Measurements from ENCODE around the gene STK17B. TPM values are rescaled to one million over a fixed set of nuclear protein-coding genes. Genes with fewer than 3 reads are reported as not detected.

The STK17B gene
- total and polyA plus RNA-seq, 2 of the 8 experiments (the other 6 are each of a cell fraction or from before 2014, with no cell fraction given), result 1.8 to 10.5 TPM

GRCh38 chr2:196214156-196214555 is 42.8 kb upstream of the STK17B start (continued):
- TF ChIP-seq KDM5A (IDR thresholded peaks at IDR 0.05; ENCODE audit: low read length) (no peak), POU5F1 (IDR thresholded peaks at IDR 0.05; ENCODE audit: low read depth, low read length) (no peak), BCL11A (IDR thresholded peaks at IDR 0.05; ENCODE audit: low read depth in 2 of 2, low read length in 2 of 2) (no peak), CBX5 (IDR thresholded peaks at IDR 0.05; ENCODE audit: low read depth, low read length) (no peak), EZH2 (IDR thresholded peaks at IDR 0.05; ENCODE audit: low read depth, low read length, severe bottlenecking) (no peak), CHD7 (IDR thresholded peaks at IDR 0.05; ENCODE audit: insufficient replicate concordance, low read length) (no peak)

All from H1 (cell line).